Measurements from ENCODE around the gene KRTAP5-1.
"Not testable (repeated sequence)": the region's sequence is repeated elsewhere in the genome, so short reads cannot be mapped to it uniquely, and the experiment has no call there.

Gene KRTAP5-1, protein sequence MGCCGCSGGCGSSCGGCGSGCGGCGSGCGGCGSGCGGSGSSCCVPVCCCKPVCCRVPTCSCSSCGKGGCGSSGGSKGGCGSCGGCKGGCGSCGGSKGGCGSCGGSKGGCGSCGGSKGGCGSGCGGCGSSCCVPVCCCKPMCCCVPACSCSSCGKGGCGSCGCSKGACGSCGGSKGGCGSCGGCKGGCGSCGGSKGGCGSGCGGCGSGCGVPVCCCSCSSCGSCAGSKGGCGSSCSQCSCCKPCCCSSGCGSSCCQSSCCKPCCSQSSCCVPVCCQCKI

GRCh38 chr11:1584661-1585370 lies at the start of gene KRTAP5-1:
TSS of gene KRTAP5-1 (minus strand) at chr11:1585283. CDS start at chr11:1585249, 34 bp downstream.
- DNase-seq, result not testable (repeated sequence)

DNA sequence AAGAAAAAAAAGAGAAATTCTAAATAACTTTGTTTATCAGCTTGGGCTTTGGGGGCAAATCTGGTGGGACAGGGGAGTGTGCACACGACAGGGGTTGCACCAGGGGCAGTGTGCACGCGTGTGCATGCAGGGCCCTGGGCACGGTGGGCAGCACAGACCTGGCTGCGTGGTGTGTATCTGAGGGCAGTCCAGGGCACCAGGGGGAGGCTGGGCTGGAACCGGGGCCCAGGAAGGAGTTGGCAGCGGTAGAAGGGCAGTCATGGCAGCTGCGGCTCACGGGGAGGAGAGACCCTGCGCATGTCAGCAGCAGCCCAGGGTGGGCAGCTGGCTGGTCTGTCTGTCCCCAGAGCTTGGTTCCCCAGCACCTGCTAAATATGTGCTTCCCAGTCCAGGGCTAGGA lies 48.8 kb upstream of the KRTAP5-1 start:
- DNase-seq, result no peak

- no peak for DNase-seq
Measured at GRCh38 chr11:1632053-1632714, 47.1 kb upstream of the KRTAP5-1 start.

GRCh38 chr11:1631066-1631568 lies 46.0 kb upstream of the KRTAP5-1 start:
- no peak for DNase-seq

DNA sequence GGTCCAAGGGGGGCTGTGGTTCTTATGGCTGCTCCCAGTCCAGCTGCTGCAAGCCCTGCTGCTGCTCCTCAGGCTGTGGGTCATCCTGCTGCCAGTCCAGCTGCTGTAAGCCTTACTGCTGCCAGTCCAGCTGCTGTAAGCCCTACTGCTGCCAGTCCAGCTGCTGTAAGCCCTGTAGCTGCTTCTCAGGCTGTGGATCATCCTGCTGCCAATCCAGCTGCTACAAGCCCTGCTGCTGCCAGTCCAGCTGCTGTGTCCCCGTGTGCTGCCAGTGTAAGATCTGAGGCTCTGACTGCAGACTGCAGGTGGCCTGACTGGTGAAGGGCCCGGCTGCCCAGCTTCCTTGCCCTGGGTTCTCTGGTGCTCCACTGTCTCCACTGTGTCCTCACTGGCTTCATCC lies 45.2 kb upstream of the KRTAP5-1 start:
- no peak for DNase-seq

DNA sequence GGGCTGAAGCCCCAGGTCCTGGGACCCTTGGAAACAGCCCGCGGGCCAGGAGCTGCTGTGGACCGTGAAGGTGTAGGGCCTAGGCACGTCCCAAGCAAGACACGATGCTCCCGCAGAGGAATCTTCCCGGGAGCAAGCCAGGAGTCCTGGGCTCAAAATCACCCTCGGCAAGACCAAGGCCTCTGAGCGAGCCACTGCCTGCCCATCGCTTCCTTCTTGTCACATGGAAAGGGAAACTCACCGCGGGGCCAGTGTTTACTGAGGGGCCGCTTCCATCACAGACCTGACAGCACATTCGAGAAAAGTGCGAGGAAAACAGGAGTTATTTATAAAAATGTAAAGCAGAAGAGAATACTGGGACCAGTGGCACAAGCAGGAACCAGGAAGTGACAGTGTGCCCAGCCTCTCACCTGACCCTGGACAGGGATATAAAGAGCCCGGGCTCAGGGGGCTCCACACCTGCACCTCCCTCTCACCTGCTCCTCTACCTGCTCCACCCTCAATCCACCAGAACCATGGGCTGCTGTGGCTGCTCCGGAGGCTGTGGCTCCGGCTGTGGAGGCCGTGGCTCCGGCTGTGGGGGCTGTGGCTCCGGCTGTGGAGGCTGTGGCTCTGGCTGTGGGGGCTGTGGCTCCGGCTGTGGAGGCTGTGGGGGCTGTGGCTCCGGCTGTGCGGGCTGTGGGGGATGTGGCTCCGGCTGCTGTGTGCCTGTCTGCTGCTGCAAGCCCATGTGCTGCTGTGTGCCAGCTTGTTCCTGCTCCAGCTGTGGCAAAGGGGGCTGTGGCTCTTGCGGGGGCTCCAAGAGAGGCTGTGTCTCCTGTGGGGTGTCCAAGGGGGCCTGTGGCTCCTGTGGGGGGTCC lies 44.5 kb upstream of the KRTAP5-1 start, which contains the start of gene KRTAP5-5:
Gene KRTAP5-5, plus strand, starts transcription at position 450 of the 860 bp plus-strand sequence. Its CDS starts 66 bp downstream, at position 516.
- DNase-seq, result no peak

DNA sequence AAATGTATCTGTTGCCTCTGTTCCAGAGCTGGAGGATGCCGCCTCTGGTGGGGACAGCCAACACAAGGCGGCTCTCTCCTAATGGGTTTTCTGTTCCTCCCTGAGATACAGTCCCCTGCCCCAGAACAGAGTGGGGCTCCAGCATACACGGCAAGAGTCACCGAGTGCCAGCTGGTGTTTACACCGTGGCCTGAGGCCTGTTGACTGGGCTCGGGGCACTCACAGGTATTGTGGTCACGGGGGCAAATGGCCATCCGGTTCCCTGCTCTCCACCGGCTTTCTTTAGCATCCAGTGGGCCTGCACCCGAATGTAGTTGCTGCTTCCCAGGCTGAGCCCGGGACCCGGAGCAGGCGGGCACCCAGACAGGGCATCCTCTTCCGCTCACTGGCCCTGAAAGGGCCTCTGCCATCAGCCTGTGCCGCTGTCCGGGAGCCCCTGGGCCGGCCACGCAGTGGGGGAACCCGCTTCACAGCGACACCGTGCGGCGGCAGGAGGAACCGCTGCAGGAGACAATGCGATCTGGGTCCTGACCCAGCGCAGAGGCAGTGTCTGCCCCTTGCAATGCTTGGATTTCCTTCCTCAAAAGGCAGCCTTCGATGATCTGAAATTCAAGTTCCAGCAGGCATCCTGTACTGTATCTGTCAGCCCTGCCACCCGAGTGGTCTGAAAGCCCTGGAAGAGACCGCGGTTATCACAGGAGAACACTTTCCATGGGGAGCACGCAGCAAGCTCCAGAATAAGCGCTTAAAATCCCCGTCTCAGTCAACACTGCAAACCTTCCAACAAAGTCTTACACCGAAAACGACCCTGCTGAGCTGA lies 43.6 kb upstream of the KRTAP5-1 start:
- DNase-seq, result peak; percentile 36

DNA sequence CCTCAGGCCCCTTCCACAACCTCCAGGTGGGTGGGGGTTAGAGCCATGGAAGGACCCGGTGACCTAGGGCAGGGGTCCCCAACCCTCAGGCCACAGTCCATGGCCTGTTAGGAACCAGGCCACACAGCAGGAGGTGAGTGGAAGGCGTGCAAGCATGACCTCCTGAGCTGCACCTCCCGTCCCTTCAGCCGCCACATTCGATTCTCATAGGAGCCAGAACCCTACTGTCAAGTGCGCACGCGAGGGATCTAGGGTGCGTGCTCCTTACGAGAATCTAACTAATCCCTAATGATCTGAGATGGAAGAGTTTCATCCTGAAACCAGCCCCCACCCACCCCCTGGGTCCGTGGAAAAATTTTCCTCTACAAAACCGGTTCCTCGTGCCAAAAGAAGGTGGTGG lies 40.5 kb upstream of the KRTAP5-1 start:
- DNase-seq, result no peak

GRCh38 chr11:1624621-1625020 lies 39.5 kb upstream of the KRTAP5-1 start:
- DNase-seq, result no peak

GRCh38 chr11:1623716-1624115 lies 38.6 kb upstream of the KRTAP5-1 start:
- no peak for DNase-seq

DNA sequence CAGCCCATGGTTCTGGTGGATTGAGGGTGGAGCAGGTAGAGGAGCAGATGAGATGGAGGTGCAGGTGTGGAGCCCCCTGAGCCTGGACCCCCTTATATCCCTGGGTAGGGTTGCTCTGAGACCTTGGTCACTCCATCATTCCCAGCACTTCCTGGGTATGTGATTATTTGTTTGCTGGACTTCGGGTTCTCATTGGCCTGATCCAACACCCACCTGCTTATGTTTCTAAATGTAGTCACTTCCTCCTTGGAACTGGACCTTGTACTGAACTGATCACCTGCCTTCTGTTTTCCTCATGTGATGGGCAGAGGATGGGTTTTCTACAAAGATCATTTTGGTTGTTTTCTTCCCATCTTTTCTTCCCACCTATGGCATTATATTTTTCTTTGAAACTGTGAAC lies 37.0 kb upstream of the KRTAP5-1 start, which contains the start of gene KRTAP5-4:
Gene KRTAP5-4, minus strand, starts transcription at position 53 of the 400 bp plus-strand sequence. Its CDS starts 45 bp downstream, at position 8.
- no peak for DNase-seq

- DNase-seq, result no peak
Measured at GRCh38 chr11:1619449-1619848, 34.4 kb upstream of the KRTAP5-1 start.

DNA sequence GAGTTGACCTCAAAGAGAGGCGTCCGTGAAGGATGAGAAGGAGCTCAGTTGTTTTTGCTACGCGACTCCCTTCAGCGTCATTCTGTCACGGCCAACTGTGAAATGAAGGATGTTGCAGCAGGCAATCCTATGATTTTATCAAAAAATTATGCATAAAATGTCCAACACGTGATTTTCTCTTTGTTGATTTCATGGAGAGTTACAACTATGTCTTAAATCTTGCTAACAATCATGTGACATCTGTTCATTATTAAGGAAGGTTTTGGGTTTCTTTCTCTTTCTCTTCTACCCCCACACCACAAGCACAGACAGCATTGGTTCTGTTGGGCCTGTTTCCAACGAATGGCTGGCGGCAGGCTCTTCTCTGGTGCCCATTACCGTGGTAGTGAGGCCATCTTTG lies 33.1 kb upstream of the KRTAP5-1 start:
- DNase-seq, result no peak

GRCh38 chr11:1608363-1608762 lies 23.3 kb upstream of the KRTAP5-1 start, which contains the start of gene KRTAP5-3:
TSS of gene KRTAP5-3 (minus strand) at chr11:1608463. CDS start at chr11:1608385, 78 bp downstream.
- DNase-seq, result no peak

GRCh38 chr11:1607901-1608300 lies 22.8 kb upstream of the KRTAP5-1 start:
- not testable (repeated sequence) for DNase-seq

DNA sequence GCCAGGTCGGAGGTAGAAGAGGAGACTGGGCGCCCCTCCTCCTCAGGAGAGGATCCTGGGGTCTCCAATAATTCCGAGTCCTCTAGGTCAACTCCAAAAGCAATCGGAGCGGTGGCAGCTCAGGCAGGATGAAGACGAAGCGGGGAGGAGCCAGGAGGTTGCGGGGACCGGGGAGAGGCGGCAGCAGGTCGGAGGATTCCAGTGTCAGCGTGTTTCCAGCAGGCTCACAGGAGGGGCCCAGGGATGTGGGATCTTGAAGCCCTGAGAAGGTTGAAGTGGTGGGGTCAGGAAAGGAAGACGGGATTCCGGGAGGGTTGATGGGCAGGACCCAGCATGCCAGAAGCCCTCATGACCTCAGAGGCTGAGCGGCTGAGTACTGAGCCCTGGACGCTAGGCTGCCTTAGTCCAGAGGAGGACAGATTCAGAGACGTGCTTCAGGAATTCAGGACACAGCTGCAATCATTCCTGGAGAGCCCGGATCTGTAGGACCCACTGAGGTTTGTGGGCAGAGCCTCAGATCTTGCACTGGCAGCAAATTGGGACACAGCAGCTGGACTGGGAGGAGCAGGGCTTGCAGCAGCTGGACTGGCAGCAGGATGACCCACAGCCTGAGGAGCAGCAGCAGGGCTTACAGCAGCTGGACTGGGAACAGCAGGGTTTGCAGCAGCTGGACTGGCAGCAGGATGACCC lies 22.2 kb upstream of the KRTAP5-1 start:
- DNase-seq, result not testable (repeated sequence)

GRCh38 chr11:1605923-1606322 lies 20.8 kb upstream of the KRTAP5-1 start:
- DNase-seq, result not testable (repeated sequence)

DNA sequence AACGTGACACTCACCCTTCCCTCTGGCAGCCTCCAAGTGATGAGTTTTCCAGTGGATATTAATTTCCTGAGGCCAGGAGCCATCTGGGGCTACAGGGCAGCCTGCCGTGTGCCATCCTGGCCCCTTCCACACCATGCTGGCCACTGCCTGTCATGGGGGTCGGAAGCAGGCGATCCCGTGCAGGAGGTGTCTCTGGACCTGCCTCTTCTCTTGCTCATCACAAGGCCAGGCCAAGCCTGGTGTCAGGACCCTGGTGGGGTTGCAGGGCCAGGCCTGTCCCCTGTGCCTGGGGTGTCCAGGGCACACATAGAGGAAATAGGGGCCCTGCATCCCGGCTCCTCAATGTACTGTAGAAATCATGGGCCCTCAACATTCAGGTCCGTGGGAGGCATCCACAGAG lies 19.6 kb upstream of the KRTAP5-1 start:
- DNase-seq, result no peak

DNA sequence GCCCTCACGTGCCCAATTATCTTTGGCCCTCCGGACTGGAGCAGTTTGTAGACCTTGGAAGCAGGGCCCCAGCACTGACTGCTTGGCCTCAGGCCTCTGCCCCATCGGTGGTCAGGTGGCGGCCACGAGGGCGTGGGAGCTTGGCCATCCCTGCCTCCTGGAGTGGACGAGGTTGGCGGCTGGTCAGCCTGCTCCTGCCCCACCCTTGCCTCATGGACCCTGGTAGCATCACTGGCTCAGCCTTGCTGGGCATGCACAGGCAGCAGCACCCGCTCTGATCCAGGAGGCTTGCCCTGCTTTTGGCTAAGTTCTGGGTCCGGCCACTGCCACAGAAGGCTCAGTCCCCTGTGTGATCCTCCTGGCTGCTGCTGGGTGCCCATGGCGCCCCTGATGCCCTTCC lies 19.1 kb upstream of the KRTAP5-1 start:
- no peak for DNase-seq

DNA sequence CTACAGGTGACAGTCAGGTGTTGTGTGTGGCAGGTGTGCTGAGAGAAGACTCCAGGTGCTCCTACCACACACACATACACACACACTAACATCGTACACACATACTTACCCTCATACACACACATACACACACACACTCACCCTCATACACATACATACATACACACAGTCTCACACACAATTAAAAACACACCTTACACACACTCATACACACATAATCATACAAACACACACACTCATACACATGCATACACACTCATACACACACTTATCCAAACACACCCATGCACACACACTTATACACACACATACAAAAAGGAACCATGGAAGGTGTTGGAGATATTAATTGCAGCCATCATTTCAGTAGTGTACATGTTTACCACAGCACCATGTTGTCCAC lies 18.5 kb upstream of the KRTAP5-1 start:
- DNase-seq, result no peak

GRCh38 chr11:1601663-1602062 lies 16.6 kb upstream of the KRTAP5-1 start:
- DNase-seq, result not testable (repeated sequence)
